Naive thymus-derived CD8-positive, alpha-beta T cell (primary cell): ENCODE measurements around the gene TAF4. TPM values are rescaled to one million over a fixed set of nuclear protein-coding genes. Genes with fewer than 3 reads are reported as not detected.

Experiments
- ATAC-seq, 2 donors: fragments of 150-1000 bp; cut with Tn5 transposase in 1 of 2; sonication (Bioruptor Pico), chemical (Tn5 transposase) in 1 of 2; 1 replicate in 1 of 2; 2 replicates in 1 of 2; pipeline ENCODE4 v1.10.0; 2021; ENCODE audit warnings: mild to moderate bottlenecking in 2 of 2, moderate library complexity in 2 of 2
- POLR2A ChIA-PET: fragments of 350-600 bp; sonication (Branson Sonifier 250); formaldehyde crosslinking; loops from one replicate; lab custom pipeline; 2021; ENCODE audit warnings: antibody characterized with exemption; lab: Charles Lee
- DNase-seq, 10 donors: peaks; one replicate each; pipeline versions ENCODE4 v3.0.0 to v3.0.0-alpha.2; 2020 to 2022
- H3K27ac Mint-ChIP-seq, 10 donors: one replicate each; pipeline ENCODE4 v1.8.0; 2020 to 2022; ENCODE audit warnings: mild to moderate bottlenecking in 10 of 10, mixed read lengths in 10 of 10, moderate library complexity in 4 of 10, inconsistent platforms in 1 of 10
- H3K27me3 Mint-ChIP-seq, 5 donors: one replicate each; pipeline ENCODE4 v1.8.0; 2021 to 2022; ENCODE audit warnings: mixed read lengths in 5 of 5
- H3K36me3 Mint-ChIP-seq, 3 donors: one replicate each; pipeline ENCODE4 v1.8.0; 2020 to 2022; ENCODE audit warnings: mixed read lengths in 3 of 3, mild to moderate bottlenecking in 2 of 3, inconsistent platforms in 1 of 3
- H3K4me1 Mint-ChIP-seq, 4 donors: one replicate each; pipeline ENCODE4 v1.8.0; 2021 to 2022; ENCODE audit warnings: mixed read lengths in 4 of 4
- H3K4me3 Mint-ChIP-seq, 10 donors: one replicate each; pipeline ENCODE4 v1.8.0; 2020 to 2022; ENCODE audit warnings: mild to moderate bottlenecking in 10 of 10, mixed read lengths in 10 of 10, moderate library complexity in 6 of 10, inconsistent platforms in 1 of 10
- H3K9me3 Mint-ChIP-seq, 9 donors: one replicate each; pipeline ENCODE4 v1.8.0; 2020 to 2022; ENCODE audit warnings: mixed read lengths in 9 of 9, mild to moderate bottlenecking in 3 of 9, inconsistent platforms in 1 of 9, moderate library complexity in 1 of 9
- polyA plus RNA-seq, 3 donors: library from polyadenylated mRNA; unstranded; fragments of 300-500 nt; fragmentation: Illumina TruSeq; gene quantifications; one replicate each; pipeline ENCODE4 v1.2.3, GENCODE V29; 2021
- total RNA-seq, 8 experiments: library from RNA in 2 of 8; stranded (reverse) in 2 of 8; gene quantifications; one replicate each; pipeline ENCODE4 v1.2.3 and lab custom pipeline; 2021 to 2026

TAF4 gene
- total and polyA plus RNA-seq, 5 experiments from 2014 or later, result 0.31 to 41.5 (median 1.6) TPM

DNA sequence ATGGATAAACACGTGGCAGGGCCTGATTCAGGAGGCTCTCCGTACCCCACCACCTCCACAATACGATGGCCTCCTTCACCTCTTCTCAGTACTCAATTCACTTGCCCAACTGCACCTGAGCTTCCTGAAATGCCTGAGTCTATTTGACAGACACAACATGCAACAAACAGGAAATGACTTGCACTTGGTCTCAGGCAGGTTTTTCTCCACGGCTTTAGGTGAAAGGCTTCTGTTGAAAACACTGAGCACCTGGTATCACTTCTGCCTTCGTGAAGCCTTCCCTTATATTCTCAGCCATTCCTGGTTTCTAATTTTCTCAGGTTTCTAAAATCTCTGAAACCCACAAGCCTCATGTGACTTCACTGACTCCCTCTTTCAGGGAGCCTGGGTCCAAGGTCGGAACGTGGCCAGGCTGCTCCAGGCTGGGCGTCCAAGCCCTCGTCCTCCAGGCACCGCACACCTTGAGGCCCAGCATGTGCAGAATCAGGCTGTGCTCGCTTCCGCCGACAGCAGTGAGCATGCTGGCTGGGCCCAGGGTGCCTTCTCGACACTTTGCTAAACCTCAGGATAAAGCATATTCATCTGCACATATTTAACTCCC lies 34.7 kb downstream of the TAF4 start:
- Mint-ChIP-seq H3K36me3 (peaks cover 0 to 3% (median 0%) of the 10 kb centered on the region in 3 donors), H3K9me3 (peaks cover 0 to 2% (median 0%) of the 10 kb centered on the region in 9 donors), H3K4me1 (peaks cover 40 to 73% (median 63%) of the 10 kb centered on the region in 4 donors), H3K27ac (peak overlapping the region; percentile 86 to 99 (median 93)), H3K4me3 (peak overlapping the region; percentile 17 to 73 (median 54)), H3K27me3 (no peaks in the 10 kb centered on the region)
- peak in 9 of 10 donors; percentile 12 to 68 (median 42) for DNase-seq
- ATAC-seq, result peak; percentile 80 to 90
- POLR2A ChIA-PET, result interaction anchor here (0.7 to 5.4 kb wide), 6 partner anchors 20 to 152 kb away, joined by 3 to 53 read pairs (median 7); partner anchors contain the start of genes LSM14B, MTG2, PSMA7 and TAF4

DNA sequence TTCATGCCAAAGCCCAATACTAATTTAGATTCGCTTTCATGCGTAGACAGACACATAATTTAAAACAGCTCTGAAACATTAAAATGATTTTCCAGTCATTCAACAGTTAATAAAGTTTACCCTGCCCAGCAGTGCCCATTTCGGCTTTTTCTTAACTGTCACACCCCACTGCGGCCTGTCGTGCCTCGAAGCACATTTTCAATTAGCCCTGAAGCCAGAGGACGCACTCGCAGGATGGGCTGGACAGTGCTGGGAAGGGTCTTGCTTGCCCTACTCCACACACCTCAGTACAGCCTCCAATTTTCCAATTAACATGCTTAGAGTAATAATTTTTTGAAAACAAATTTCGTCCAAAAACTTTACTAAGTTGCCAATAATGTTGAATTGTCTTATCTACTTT lies 35.3 kb downstream of the TAF4 start:
- no peak for DNase-seq
- Mint-ChIP-seq H3K27ac (peak overlapping the region; percentile 86 to 99 (median 93)), H3K9me3 (peaks cover 0 to 2% (median 0%) of the 10 kb centered on the region in 9 donors), H3K4me3 (peak overlapping the region; percentile 17 to 73 (median 54)), H3K27me3 (no peaks in the 10 kb centered on the region), H3K36me3 (peaks cover 0 to 3% (median 0%) of the 10 kb centered on the region in 3 donors), H3K4me1 (peaks cover 42 to 77% (median 67%) of the 10 kb centered on the region in 4 donors)
- POLR2A ChIA-PET, result interaction anchor here (1.3 to 5.4 kb wide), 5 partner anchors 19 to 153 kb away, joined by 4 to 53 read pairs (median 10); partner anchors contain the start of genes LSM14B, MTG2, PSMA7 and TAF4
- no peak for ATAC-seq

DNA sequence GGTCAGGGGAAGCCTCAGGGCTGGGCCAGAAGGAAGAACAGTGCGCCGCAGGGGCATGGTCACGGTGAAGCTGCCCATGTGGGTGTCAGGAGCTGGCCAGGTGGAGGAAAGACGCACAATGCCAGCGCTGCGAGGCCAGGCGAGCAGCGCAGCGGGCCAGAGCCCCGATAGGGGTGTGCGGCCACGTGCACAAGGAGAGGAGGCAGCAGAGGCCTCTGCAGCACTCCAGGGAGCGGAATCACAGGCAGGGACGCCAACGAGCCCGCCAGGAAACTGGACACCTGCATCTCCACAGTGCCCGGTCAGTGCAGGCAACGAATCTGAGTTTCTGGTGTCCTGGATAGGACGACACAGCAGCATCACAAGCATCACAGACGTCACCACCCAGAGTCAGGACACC lies 35.7 kb downstream of the TAF4 start:
- POLR2A ChIA-PET, result interaction anchor here (0.9 to 5.4 kb wide), 5 partner anchors 19 to 112 kb away, joined by 4 to 53 read pairs (median 10); partner anchors contain the start of genes LSM14B, PSMA7 and TAF4
- peak overlapping the region in 3 of 10 donors; percentile 17 to 51 (median 38) for H3K4me3 Mint-ChIP-seq
- peaks cover 0 to 3% (median 0%) of the 10 kb centered on the region in 3 donors for H3K36me3 Mint-ChIP-seq
- DNase-seq, result no peak
- peak overlapping the region in 7 of 10 donors; percentile 86 to 99 (median 93) for H3K27ac Mint-ChIP-seq
- H3K4me1 Mint-ChIP-seq, result peaks cover 38 to 77% (median 66%) of the 10 kb centered on the region in 4 donors
- H3K9me3 Mint-ChIP-seq, result no peaks in the 10 kb centered on the region
- ATAC-seq, result no peak
- H3K27me3 Mint-ChIP-seq, result no peaks in the 10 kb centered on the region

DNA sequence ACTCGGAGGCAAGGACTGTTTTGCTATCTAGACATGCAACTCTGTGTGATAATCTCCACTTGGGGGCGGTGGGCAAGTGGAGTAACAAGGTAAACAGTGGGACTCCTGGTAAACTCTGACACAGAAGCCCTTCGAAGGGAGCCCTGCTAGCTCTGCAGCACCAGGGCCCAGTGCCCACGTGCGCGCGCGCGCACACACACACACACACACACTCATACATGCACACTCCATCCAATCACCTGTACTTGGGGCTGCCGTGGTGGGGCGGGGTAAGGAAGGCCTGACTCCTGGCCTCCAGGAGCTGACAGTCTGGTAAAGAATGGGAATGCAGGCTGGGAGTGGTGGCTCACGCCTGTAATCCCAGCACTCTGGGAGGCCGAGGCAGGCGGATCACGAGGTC lies 36.4 kb downstream of the TAF4 start:
- POLR2A ChIA-PET, result interaction anchor here (0.9 to 5.4 kb wide), 4 partner anchors 34 to 113 kb away, joined by 4 to 53 read pairs (median 12); partner anchors contain the start of genes LSM14B, PSMA7 and TAF4
- DNase-seq (no peak), ATAC-seq (no peak)
- Mint-ChIP-seq H3K36me3 (peaks cover 0 to 3% (median 0%) of the 10 kb centered on the region in 3 donors), H3K27ac (peak overlapping the region in 9 of 10 donors; percentile 37 to 98 (median 70)), H3K27me3 (no peaks in the 10 kb centered on the region), H3K4me1 (peaks cover 38 to 81% (median 66%) of the 10 kb centered on the region in 4 donors), H3K4me3 (peak overlapping the region in 2 of 10 donors; percentile 48 to 51), H3K9me3 (no peaks in the 10 kb centered on the region)

DNA sequence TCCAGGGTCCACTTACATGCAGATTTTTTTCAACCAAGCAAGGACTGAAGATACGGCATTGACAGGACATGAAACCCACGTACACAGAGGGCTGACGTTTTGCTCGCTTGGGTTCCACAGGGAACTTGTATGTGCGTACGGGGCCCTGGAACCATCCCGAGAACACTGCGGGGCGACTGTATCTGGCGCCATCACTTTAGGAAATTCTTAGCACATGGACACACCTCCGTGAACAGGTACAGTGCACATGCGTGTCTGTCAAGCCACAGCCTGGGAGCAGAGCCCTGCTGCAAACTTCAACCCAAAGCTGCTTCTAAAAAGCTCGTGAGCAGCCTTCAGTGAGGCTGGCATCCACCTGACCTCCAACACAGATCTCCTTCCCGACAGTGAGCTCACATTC lies 37.3 kb downstream of the TAF4 start:
- ATAC-seq (no peak), DNase-seq (no peak)
- no peaks in the 10 kb centered on the region for H3K9me3 Mint-ChIP-seq
- POLR2A ChIA-PET, result interaction anchor here (1.3 to 5.4 kb wide), 3 partner anchors 38 to 623 kb away, joined by 3 to 53 read pairs (median 12); partner anchors contain the start of gene TAF4
- no peak overlapping the region for H3K4me3 Mint-ChIP-seq
- no peaks in the 10 kb centered on the region for H3K27me3 Mint-ChIP-seq
- peak overlapping the region in 4 of 10 donors; percentile 7 to 48 (median 24) for H3K27ac Mint-ChIP-seq
- peaks cover 40 to 79% (median 65%) of the 10 kb centered on the region in 4 donors for H3K4me1 Mint-ChIP-seq
- H3K36me3 Mint-ChIP-seq, result peaks cover 0 to 3% (median 0%) of the 10 kb centered on the region in 3 donors

DNA sequence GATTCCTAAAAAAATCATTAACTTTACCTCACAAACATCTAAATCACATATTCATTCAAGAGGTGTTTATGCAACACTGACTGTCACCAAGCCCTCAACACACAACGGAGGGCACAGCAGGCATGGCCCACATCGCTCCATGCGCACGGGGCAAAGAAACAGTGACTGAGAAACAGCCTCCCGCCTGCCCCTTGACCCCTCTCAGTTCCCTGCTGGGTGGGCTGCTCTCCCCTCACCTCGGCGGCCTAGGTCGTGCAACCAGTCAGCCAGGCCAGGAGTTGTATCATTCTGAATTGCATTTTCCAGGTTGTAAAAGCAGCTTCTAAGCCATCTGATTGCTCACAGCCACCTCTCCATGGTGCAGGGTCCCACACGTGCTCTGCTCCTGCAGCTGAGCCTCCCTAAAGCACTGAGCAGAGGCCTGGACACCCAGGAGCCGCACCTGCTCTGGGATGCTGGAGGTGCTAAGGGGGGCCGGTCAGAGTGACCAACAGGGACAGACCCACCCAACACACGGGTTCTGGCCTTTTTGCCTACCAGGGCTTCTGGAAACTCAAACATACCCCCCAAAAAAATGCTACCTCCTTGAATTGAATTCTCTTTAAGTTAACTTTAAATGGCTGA lies 37.9 kb downstream of the TAF4 start:
- Mint-ChIP-seq H3K36me3 (peaks cover 0 to 3% (median 0%) of the 10 kb centered on the region in 3 donors), H3K9me3 (no peaks in the 10 kb centered on the region), H3K27me3 (no peaks in the 10 kb centered on the region), H3K4me3 (peak overlapping the region in 1 of 10 donors; percentile 45), H3K4me1 (peaks cover 36 to 79% (median 61%) of the 10 kb centered on the region in 4 donors), H3K27ac (peak overlapping the region in 6 of 10 donors; percentile 12 to 46 (median 30))
- no peak for ATAC-seq
- DNase-seq, result no peak
- POLR2A ChIA-PET, result interaction anchor here (1.3 to 2.8 kb wide), 2 partner anchors 38 to 624 kb away, joined by 3 to 12 read pairs; partner anchors contain the start of gene TAF4

DNA sequence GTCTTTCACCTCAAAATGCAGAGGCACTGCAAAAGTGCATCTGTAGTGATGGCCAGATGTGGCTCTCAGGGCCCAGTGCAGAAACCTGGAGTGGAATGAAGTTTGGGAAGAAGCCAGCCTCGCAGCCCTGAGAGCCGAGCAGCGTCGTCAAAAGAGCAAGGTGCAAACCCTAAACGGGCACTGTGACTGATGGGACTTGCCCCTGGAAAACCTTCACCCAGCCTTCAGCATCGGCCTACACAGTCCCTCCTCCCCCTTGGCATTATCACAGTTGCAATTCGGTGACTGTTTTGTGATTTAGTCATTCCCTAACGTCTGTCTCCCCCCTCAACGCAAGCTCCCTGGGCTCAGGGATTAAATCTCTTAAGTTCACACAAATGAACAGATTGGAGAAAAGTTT lies 38.6 kb downstream of the TAF4 start:
- H3K27me3 Mint-ChIP-seq, result no peaks in the 10 kb centered on the region
- peaks cover 34 to 78% (median 55%) of the 10 kb centered on the region in 4 donors for H3K4me1 Mint-ChIP-seq
- DNase-seq (no peak), ATAC-seq (no peak)
- peak overlapping the region in 1 of 10 donors; percentile 4 for H3K4me3 Mint-ChIP-seq
- no peaks in the 10 kb centered on the region for H3K9me3 Mint-ChIP-seq
- H3K36me3 Mint-ChIP-seq, result peaks cover 0 to 3% (median 0%) of the 10 kb centered on the region in 3 donors
- peak overlapping the region in 7 of 10 donors; percentile 4 to 46 (median 29) for H3K27ac Mint-ChIP-seq
- POLR2A ChIA-PET, result interaction anchor here (1.6 to 2.8 kb wide), 3 partner anchors 39 to 115 kb away, joined by 6 to 12 read pairs (median 9); partner anchors contain the start of gene TAF4

DNA sequence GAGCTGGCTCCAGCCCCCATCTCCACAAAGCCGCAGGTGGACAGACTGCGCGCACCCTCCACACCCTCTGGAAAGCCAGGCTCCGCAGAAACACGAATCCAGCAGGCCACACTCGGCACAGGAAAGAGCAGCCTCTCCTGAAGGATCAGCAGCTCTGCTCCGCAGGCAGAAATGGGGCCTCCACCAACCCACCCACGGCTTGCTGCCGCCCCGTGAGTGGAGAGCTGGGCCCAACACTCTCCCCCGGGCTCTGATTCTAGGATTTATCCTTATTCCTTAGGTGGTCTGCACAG lies 39.2 kb downstream of the TAF4 start:
- H3K36me3 Mint-ChIP-seq, result peaks cover 0 to 3% (median 0%) of the 10 kb centered on the region in 3 donors
- DNase-seq, result no peak
- no peaks in the 10 kb centered on the region for H3K9me3 Mint-ChIP-seq
- H3K27ac Mint-ChIP-seq, result peak overlapping the region in 4 of 10 donors; percentile 9 to 57 (median 21)
- POLR2A ChIA-PET, result interaction anchor here (1.5 to 2.8 kb wide), 4 partner anchors 40 to 115 kb away, joined by 6 to 12 read pairs (median 8); partner anchors contain the start of gene TAF4
- H3K4me1 Mint-ChIP-seq, result peaks cover 29 to 74% (median 49%) of the 10 kb centered on the region in 4 donors
- H3K27me3 Mint-ChIP-seq, result no peaks in the 10 kb centered on the region
- no peak overlapping the region for H3K4me3 Mint-ChIP-seq
- ATAC-seq, result no peak

DNA sequence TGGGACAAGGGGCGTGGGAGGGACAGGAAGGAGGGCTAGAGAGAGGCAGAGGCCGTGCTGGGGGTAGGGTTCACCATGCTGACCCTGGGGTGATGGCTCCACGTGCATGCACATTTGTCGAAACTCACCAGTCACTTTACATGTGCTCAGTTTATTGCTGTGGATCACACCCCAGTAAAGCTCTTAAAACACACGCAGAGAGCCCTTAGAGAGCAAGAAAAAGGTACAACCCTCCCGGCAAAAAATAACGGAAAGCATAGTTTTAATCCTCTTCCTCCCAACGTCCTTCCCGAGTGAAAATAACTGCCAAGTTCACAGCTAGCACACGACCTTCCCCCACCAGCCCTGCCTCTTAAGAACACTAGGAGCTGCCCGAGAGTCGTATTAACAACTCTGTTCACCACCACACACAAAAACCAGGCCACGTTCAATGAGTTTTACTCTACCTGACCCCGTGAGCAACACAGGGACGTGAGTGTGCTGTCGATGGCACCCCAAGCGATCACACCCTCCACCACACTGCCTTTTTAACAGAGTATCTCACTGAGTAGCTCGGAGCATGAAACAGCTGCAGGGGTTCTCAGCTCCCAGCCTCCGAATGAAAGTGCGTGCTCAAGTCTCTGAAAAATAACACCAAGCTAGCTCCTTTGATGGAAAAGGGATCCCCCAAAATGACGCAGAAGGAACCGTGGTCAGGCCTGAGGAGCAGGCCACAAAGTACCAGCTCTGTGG lies 39.7 kb downstream of the TAF4 start:
- Mint-ChIP-seq H3K36me3 (peaks cover 0 to 3% (median 0%) of the 10 kb centered on the region in 3 donors), H3K27ac (peak overlapping the region; percentile 9 to 83 (median 40)), H3K9me3 (no peaks in the 10 kb centered on the region), H3K4me3 (peak overlapping the region in 4 of 10 donors; percentile 0 to 55 (median 18)), H3K27me3 (no peaks in the 10 kb centered on the region), H3K4me1 (peaks cover 28 to 70% (median 46%) of the 10 kb centered on the region in 4 donors)
- POLR2A ChIA-PET, result interaction anchor here (1.5 to 2.8 kb wide), 4 partner anchors 40 to 116 kb away, joined by 6 to 12 read pairs (median 8); partner anchors contain the start of gene TAF4
- peak in 8 of 10 donors; percentile 22 to 53 (median 36) for DNase-seq
- peak; percentile 84 to 89 for ATAC-seq

DNA sequence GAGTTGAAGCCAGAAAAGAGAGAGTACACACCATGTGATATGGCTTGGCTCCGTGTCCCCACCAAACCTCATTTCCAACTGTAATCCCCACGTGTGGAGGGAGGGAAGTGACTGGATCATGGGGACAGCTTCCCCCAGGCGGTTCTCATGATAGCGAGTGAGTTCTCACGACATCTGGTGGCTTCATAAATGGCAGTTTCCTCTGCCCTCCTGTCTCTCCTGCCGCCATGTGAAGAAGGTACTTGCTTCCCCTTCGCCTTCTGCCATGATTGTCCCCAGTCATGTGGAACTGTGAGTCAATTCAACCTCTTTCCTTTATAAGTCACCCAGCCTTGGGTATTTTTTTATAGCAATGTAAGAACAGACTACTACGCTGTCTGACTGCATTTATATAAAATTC lies 40.3 kb downstream of the TAF4 start:
- Mint-ChIP-seq H3K4me1 (peaks cover 27 to 70% (median 45%) of the 10 kb centered on the region in 4 donors), H3K27ac (peak overlapping the region in 3 of 10 donors; percentile 44 to 75 (median 57)), H3K9me3 (no peaks in the 10 kb centered on the region), H3K27me3 (no peaks in the 10 kb centered on the region), H3K4me3 (no peak overlapping the region), H3K36me3 (peaks cover 0 to 3% (median 0%) of the 10 kb centered on the region in 3 donors)
- POLR2A ChIA-PET, result interaction anchor here (0.6 to 2.8 kb wide), 7 partner anchors 41 to 876 kb away, joined by 3 to 12 read pairs (median 6); partner anchors contain the start of gene TAF4
- ATAC-seq (no peak), DNase-seq (no peak)

DNA sequence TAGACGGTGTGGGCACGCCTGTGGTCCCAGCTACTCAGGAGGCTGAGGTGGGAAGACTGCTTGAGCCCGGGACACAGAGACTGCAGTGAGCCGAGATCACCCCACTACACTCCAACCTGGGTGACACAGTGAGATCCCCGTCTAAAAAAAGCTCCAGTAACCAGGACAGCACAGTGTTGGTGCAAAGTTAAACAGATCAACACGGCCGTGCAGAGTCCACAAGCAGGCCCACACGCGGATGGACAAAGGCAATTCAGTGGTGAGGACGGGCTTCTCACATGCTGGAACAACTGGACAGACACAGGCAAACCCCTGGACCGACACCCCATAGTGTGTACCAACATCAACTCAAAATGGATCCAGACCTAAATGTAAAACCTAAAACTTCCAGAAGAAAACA lies 41.7 kb downstream of the TAF4 start:
- ATAC-seq (no peak), DNase-seq (no peak)
- POLR2A ChIA-PET, result no interaction called here
- peak overlapping the region in 2 of 10 donors; percentile 17 to 66 for H3K27ac Mint-ChIP-seq
- H3K4me1 Mint-ChIP-seq, result peaks cover 29 to 69% (median 45%) of the 10 kb centered on the region in 4 donors
- H3K27me3 Mint-ChIP-seq, result no peaks in the 10 kb centered on the region
- no peak overlapping the region for H3K4me3 Mint-ChIP-seq
- no peaks in the 10 kb centered on the region for H3K9me3 Mint-ChIP-seq
- peaks cover 0 to 3% (median 0%) of the 10 kb centered on the region in 3 donors for H3K36me3 Mint-ChIP-seq
